Adrenal gland (tissue), 12 donors: Measurements from ENCODE around the gene FAM186B. TPM values are rescaled to one million over a fixed set of nuclear protein-coding genes. Genes with fewer than 3 reads are reported as not detected.

Source experiments
- DNase-seq, 7 donors: peaks; one replicate each; pipeline ENCODE4 v3.0.0-alpha.2; 2019 to 2020
- H3K27ac ChIP-seq, 5 donors: fragments of 200-600 bp; sonication (generic) in 4 of 5; 1 replicate in 3 of 5; 2 replicates in 2 of 5; pipeline versions ENCODE4 v1.5.1 to v1.8.0; 2016 to 2020; ENCODE audit warnings: mild to moderate bottlenecking in 1 of 5
- H3K27me3 ChIP-seq: fragments of 200-600 bp; 2 replicates; pipeline ENCODE4 v1.8.0; 2021
- H3K36me3 ChIP-seq, 2 donors: fragments of 200-600 bp; replicated peaks in 1 of 2; 1 replicate in 1 of 2; 2 replicates in 1 of 2; pipeline versions ENCODE4 v1.5.1 to v1.8.0; 2018 to 2022
- H3K4me1 ChIP-seq, 2 donors: fragments of 200-600 bp; replicated peaks in 1 of 2; 1 replicate in 1 of 2; 2 replicates in 1 of 2; pipeline versions ENCODE4 v1.5.1 to v1.8.0; 2018 to 2021
- H3K4me3 ChIP-seq, 4 donors: fragments of 200-600 bp; sonication (generic) in 3 of 4; one replicate each; pipeline ENCODE4 v1.5.1; 2016 to 2018
- H3K9me3 ChIP-seq, 3 donors: fragments of 200-600 bp; sonication (generic) in 1 of 3; replicated peaks in 1 of 3; 1 replicate in 2 of 3; 2 replicates in 1 of 3; pipeline versions ENCODE4 v1.5.1 to v1.8.0; 2016 to 2021
- CTCF ChIP-seq, 6 experiments: fragments of 450-650 bp in 4 of 6; fragments of 200-600 bp in 2 of 6; sonication (generic) in 1 of 6; IDR thresholded peaks; 1 replicate in 5 of 6; 2 replicates in 1 of 6; pipeline versions ENCODE4 v1.5.1 to v1.8.0; 2016 to 2021; ENCODE audit warnings: antibody characterized with exemption in 6 of 6, mild to moderate bottlenecking in 2 of 6, moderate library complexity in 1 of 6
- POLR2A ChIP-seq, 2 donors: fragments of 450-650 bp; IDR thresholded peaks; one replicate each; pipeline ENCODE4 v1.6.1; 2017; ENCODE audit warnings: antibody characterized with exemption in 2 of 2, mild to moderate bottlenecking in 2 of 2, moderate library complexity in 1 of 2
- whole genome bisulfite sequencing, 4 donors: extraction: QIAGEN DNeasy Blood & Tissue Kit in 2 of 4; methylation state at CpG; one replicate each; pipeline versions ENCODE4 v1.1.5 to v1.1.7; 2013 to 2017; 5-methylcytosine and 5-hydroxymethylcytosine counted together
- intact Hi-C, 2 donors: fragments of 100-400 bp; cut with DNase I; formaldehyde crosslinking; loops; one replicate each; pipeline versions ENCODE4 v1.14.1 to v1.15.0; 2022 to 2023
- polyA plus RNA-seq, 3 donors: library from polyadenylated mRNA; stranded (reverse); fragments of 200-250 nt in 2 of 3; fragments of 350-450 nt in 1 of 3; fragmentation: Illumina TruSeq in 1 of 3; extraction: RNeasy Lipid Tissue Mini Kit (QIAGEN cat#74804) in 1 of 3; gene quantifications; one replicate each; pipeline ENCODE4 v1.2.3, GENCODE V29; 2013 to 2014
- total RNA-seq, 9 donors: library from RNA; depleted of rRNA in 4 of 9; stranded (reverse); fragments of >200 nt in 4 of 9; fragments of 120-200 nt in 1 of 9; fragmentation: NEBNext Ultra II Directional in 1 of 9; extraction: Animal tissue kit (Norgen Biotek cat#: 25700) in 1 of 9; gene quantifications; one replicate each; pipeline versions ENCODE4 v1.1.0 to v1.2.4, GENCODE V29; 2013 to 2023
- donor health status: healthy with polysubstance abuse.
- donor health status: Bipolar disorder and iron deficiency.
- donor health status: DM: yes; HTN: yes; CAD: no.
- donor health status: DM: no; HTN: no; CAD: no.
- donor health status: DM: no; HTN: no; CAD: no.
- donor health status: DM: yes; HTN: yes; CAD: no.

FAM186B gene
- total and polyA plus RNA-seq, 12 donors: 0.29 to 2.3 (median 1.0) TPM; not detected in 1

GRCh38 chr12:49562831-49563230, 42.6 kb downstream of the FAM186B start:
- no peaks in the 10 kb centered on the region for H3K9me3 ChIP-seq
- 90 to 93% (median 92%) methylated on average over 6 of the region's 6 CpGs for WGBS, 4 donors
- intact Hi-C loops: no loop called here
- H3K4me3 ChIP-seq: no peak overlapping the region
- TF ChIP-seq POLR2A (IDR thresholded peaks at IDR 0.05): no peak
- TF ChIP-seq CTCF (IDR thresholded peaks at IDR 0.05): no peak
- peaks cover 9 to 12% of the 10 kb centered on the region in 2 donors for H3K4me1 ChIP-seq
- peaks cover 0 to 83% of the 10 kb centered on the region in 2 donors for H3K36me3 ChIP-seq
- no peak for DNase-seq
- no peaks in the 10 kb centered on the region for H3K27me3 ChIP-seq
- no peak overlapping the region for H3K27ac ChIP-seq

GRCh38 chr12:49562233-49562632, 43.2 kb downstream of the FAM186B start:
- intact Hi-C loops: no loop called here
- peaks cover 0 to 89% of the 10 kb centered on the region in 2 donors for H3K36me3 ChIP-seq
- H3K27ac ChIP-seq: no peak overlapping the region
- H3K27me3 ChIP-seq: no peaks in the 10 kb centered on the region
- H3K4me3 ChIP-seq: no peak overlapping the region
- TF ChIP-seq CTCF (IDR thresholded peaks at IDR 0.05) (no peak), POLR2A (IDR thresholded peaks at IDR 0.05) (no peak)
- H3K9me3 ChIP-seq: no peaks in the 10 kb centered on the region
- WGBS, 4 donors: 83 to 86% (median 85%) methylated on average over 6 of the region's 6 CpGs
- DNase-seq: no peak
- peaks cover 9 to 10% of the 10 kb centered on the region in 2 donors for H3K4me1 ChIP-seq

DNA sequence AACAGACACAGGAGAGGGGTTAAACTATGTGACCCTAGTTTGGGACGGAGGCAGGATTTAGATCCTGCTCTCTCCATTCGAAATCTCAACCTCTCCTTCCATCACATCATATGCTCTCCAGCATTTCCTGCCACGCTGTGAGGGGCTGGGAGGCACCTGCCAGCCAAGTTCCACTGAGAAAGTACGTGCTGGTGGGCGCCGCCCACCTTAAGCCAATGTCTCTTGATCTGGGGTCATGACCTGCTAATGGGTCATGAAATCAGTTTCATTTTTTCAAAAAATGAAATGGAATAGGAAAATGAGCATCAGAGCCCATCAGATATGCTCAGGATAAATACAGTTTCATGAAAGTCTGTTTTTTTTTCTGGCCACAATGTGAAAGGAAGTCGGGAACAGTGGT, 44.7 kb downstream of the FAM186B start:
- 89 to 97% (median 94%) methylated on average over 7 of the region's 7 CpGs for WGBS, 4 donors
- peaks cover 0 to 85% of the 10 kb centered on the region in 2 donors for H3K36me3 ChIP-seq
- DNase-seq: no peak

DNA sequence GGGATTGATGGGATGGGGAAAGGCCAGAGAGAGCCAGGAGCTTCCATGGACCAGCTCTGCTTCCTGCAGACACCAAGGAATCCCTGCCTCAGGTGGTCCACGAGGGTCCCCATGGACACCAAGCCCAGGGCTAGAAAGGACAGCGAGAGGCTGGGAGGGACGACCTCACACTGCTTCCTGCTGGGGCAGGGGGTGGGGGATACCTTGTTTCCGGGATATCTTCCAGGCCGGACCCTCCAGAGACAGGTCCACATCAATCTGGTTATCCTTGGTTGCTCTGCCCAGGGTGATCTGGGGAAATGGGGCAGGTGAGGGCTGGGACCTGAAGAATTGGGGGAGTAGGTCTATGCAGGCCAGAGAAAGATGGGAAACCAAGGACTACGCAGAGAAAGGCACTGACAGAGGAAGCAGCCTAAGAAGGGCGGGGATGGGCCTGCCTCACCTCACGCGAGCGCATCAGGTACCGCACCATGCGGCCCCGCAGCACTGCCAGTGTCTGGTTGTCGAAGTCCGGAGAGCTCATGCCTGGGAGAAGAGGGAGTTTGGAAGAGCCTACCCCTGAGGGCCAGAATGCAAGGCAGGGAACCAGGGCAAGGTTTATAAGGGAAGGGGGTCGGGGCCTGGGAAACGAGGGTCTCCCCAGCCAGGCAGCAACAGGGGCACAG, 46.3 kb downstream of the FAM186B start:
- no peak for DNase-seq
- peaks cover 0 to 70% of the 10 kb centered on the region in 2 donors for H3K36me3 ChIP-seq
- intact Hi-C loops: no loop called here

More for the DNA sequence above, 44.7 kb downstream of the FAM186B start:
- Histone ChIP-seq H3K27me3 (no peaks in the 10 kb centered on the region), H3K27ac (no peak overlapping the region), H3K4me1 (no peaks in the 10 kb centered on the region), H3K4me3 (no peak overlapping the region), H3K9me3 (no peaks in the 10 kb centered on the region)
- intact Hi-C loops: no loop called here
- TF ChIP-seq CTCF (IDR thresholded peaks at IDR 0.05) (no peak), POLR2A (IDR thresholded peaks at IDR 0.05) (no peak)

More for the DNA sequence above, 46.3 kb downstream of the FAM186B start:
- 91 to 97% (median 93%) methylated on average over 17 of the region's 17 CpGs for WGBS, 4 donors
- Histone ChIP-seq H3K4me1 (no peaks in the 10 kb centered on the region), H3K27ac (no peak overlapping the region), H3K4me3 (no peak overlapping the region), H3K27me3 (no peaks in the 10 kb centered on the region), H3K9me3 (no peaks in the 10 kb centered on the region)
- TF ChIP-seq POLR2A (IDR thresholded peaks at IDR 0.05) (no peak), CTCF (IDR thresholded peaks at IDR 0.05) (no peak)
